Measurements from ENCODE around the gene FNIP1.

DNA sequence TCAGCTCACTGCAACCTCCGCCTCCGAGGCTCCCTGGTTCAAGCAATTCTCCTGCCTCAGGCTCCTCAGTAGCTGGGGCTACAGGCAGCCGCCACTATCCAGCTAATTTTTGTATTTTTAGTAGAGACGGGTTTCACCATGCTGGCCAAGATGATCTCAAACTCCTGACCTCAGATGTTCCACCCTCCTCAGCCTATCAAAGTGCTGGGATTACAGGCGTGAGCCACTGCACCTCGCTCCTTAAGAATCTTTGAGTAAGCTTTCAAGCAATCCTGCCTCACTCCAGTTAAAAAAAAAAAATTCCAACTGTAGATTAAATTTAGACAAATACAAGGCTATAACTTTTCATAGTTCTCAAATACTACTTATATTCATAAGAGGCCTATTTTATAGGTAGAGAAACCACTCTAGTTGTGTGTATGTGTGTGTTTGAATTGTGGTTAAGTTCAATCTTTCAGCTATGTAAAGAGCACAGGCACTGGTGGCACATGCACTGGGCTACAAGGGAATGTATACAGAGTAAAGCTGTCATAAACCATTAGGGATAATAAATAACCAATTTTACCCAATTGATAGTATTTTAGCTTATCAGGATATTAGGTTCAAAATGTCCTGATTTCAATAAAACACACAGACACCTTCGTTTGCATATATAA, 111.2 kb downstream of the FNIP1 start:
- TF ChIP-seq, protein P1, sequence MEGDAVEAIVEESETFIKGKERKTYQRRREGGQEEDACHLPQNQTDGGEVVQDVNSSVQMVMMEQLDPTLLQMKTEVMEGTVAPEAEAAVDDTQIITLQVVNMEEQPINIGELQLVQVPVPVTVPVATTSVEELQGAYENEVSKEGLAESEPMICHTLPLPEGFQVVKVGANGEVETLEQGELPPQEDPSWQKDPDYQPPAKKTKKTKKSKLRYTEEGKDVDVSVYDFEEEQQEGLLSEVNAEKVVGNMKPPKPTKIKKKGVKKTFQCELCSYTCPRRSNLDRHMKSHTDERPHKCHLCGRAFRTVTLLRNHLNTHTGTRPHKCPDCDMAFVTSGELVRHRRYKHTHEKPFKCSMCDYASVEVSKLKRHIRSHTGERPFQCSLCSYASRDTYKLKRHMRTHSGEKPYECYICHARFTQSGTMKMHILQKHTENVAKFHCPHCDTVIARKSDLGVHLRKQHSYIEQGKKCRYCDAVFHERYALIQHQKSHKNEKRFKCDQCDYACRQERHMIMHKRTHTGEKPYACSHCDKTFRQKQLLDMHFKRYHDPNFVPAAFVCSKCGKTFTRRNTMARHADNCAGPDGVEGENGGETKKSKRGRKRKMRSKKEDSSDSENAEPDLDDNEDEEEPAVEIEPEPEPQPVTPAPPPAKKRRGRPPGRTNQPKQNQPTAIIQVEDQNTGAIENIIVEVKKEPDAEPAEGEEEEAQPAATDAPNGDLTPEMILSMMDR (IDR thresholded peaks at IDR 0.05; ENCODE audit: low read length), result no peak
- TF ChIP-seq EZH2 (optimal IDR thresholded peaks at IDR 0.05; ENCODE audit: low read depth, low read length), result no peak
